Sigmoid colon (tissue), 7 donors: ENCODE data around the gene TRPC1. TPM values are rescaled to one million over a fixed set of nuclear protein-coding genes. Genes with fewer than 3 reads are reported as not detected.

Experiments used
- DNase-seq: peaks from one replicate; pipeline ENCODE4 v3.0.0-alpha.2; 2019
- H3K27ac ChIP-seq, 4 donors: fragments of 200-600 bp; sonication (generic); one replicate each; pipeline ENCODE4 v1.5.1; 2016 to 2019; ENCODE audit warnings: mild to moderate bottlenecking in 1 of 4
- H3K27me3 ChIP-seq, 3 donors: fragments of 200-600 bp; sonication (generic); one replicate each; pipeline ENCODE4 v1.5.1; 2019; ENCODE audit warnings: mild to moderate bottlenecking in 1 of 3
- H3K36me3 ChIP-seq, 4 donors: fragments of 200-600 bp; sonication (generic); one replicate each; pipeline ENCODE4 v1.5.1; 2016 to 2019
- H3K4me1 ChIP-seq, 4 donors: fragments of 200-600 bp; sonication (generic); one replicate each; pipeline ENCODE4 v1.5.1; 2017 to 2019
- H3K4me3 ChIP-seq, 4 donors: fragments of 200-600 bp; sonication (generic); one replicate each; pipeline ENCODE4 v1.5.1; 2017 to 2019; ENCODE audit warnings: mild to moderate bottlenecking in 2 of 4, moderate library complexity in 1 of 4
- H3K9me3 ChIP-seq, 4 donors: fragments of 200-600 bp in 3 of 4; sonication (generic) in 3 of 4; one replicate each; pipeline versions ENCODE4 v1.5.1 to v1.6.1; 2013 to 2019
- CTCF ChIP-seq, 4 experiments: fragments of 450-650 bp in 3 of 4; fragments of 200-600 bp in 1 of 4; IDR thresholded peaks; one replicate each; pipeline ENCODE4 v1.5.1; 2016 to 2019; ENCODE audit warnings: antibody characterized with exemption in 4 of 4, mild to moderate bottlenecking in 3 of 4, moderate library complexity in 2 of 4
- EP300 ChIP-seq, 4 donors: sonication (generic); formaldehyde crosslinking; IDR thresholded peaks; one replicate each; pipeline ENCODE4 v1.6.1; 2017; ENCODE audit warnings: antibody characterized with exemption in 4 of 4
- POLR2A ChIP-seq, 2 donors: fragments of 450-650 bp; IDR thresholded peaks; one replicate each; pipeline ENCODE4 v1.6.1; 2016; ENCODE audit warnings: antibody characterized with exemption in 2 of 2, mild to moderate bottlenecking in 2 of 2, moderate library complexity in 2 of 2
- POLR2AphosphoS5 ChIP-seq, 4 donors: sonication (generic); formaldehyde crosslinking; IDR thresholded peaks; one replicate each; pipeline ENCODE4 v1.6.1; 2017; ENCODE audit warnings: antibody characterized with exemption in 4 of 4
- WGBS, 2 donors: extraction: QIAGEN DNeasy Blood & Tissue Kit; methylation state at CpG; one replicate each; pipeline ENCODE4 v1.1.7; 2013; 5-methylcytosine and 5-hydroxymethylcytosine counted together
- intact Hi-C: fragments of 100-400 bp; cut with DNase I; formaldehyde crosslinking; loops from one replicate; pipeline ENCODE4 v1.15.1; 2023
- polyA plus RNA-seq, 3 donors: library from polyadenylated mRNA; stranded (reverse); fragments of 200-250 nt; gene quantifications; one replicate each; pipeline ENCODE4 v1.2.3, GENCODE V29; 2013
- total RNA-seq, 4 donors: library from RNA; depleted of rRNA; stranded (reverse); fragments of >200 nt; gene quantifications; one replicate each; pipeline ENCODE4 v1.1.0, GENCODE V29; 2016
- donor health status: healthy with polysubstance abuse.
- donor health status: Bipolar disorder and iron deficiency.
- donor health status: healthy.

The TRPC1 gene
- total and polyA plus RNA-seq, 7 donors: 1.1 to 31.0 (median 21.6) TPM; not detected in 1

GRCh38 chr3:142724682-142725356 is 985 bp downstream of the TRPC1 start:
- WGBS, 2 donors: 4 to 9% methylated on average over 35 of the region's 35 CpGs
- no peaks in the 10 kb centered on the region for H3K27me3 ChIP-seq
- DNase-seq: peak; percentile 71
- intact Hi-C loops: loop anchor here (2.0 to 5.0 kb wide), 4 partner anchors 128 to 278 kb away; partner anchors contain the start of genes ATR, PLS1, U2SURP and XRN1
- peak overlapping the region; percentile 81 to 99 (median 84) for H3K4me3 ChIP-seq
- peak overlapping the region; percentile 91 to 95 (median 92) for H3K27ac ChIP-seq
- H3K9me3 ChIP-seq: no peaks in the 10 kb centered on the region
- TF ChIP-seq POLR2A (IDR thresholded peaks at IDR 0.05): no peak
- TF ChIP-seq POLR2AphosphoS5 (IDR thresholded peaks at IDR 0.05): peak in 2 of 4 donors; percentile 2 to 21
- peaks cover 0 to 18% (median 5%) of the 10 kb centered on the region in 4 donors for H3K4me1 ChIP-seq
- no peaks in the 10 kb centered on the region for H3K36me3 ChIP-seq

GRCh38 chr3:142725357-142725739 is 1.5 kb downstream of the TRPC1 start:
- Histone ChIP-seq H3K9me3 (no peaks in the 10 kb centered on the region), H3K27me3 (no peaks in the 10 kb centered on the region), H3K4me1 (peaks cover 0 to 18% (median 5%) of the 10 kb centered on the region in 4 donors), H3K27ac (peak overlapping the region in 3 of 4 donors; percentile 91 to 94 (median 91)), H3K36me3 (no peaks in the 10 kb centered on the region), H3K4me3 (peak overlapping the region; percentile 81 to 99 (median 84))
- no peak for DNase-seq
- TF ChIP-seq CTCF (IDR thresholded peaks at IDR 0.05) (no peak), EP300 (IDR thresholded peaks at IDR 0.05) (no peak)
- WGBS, 2 donors: 40 to 68% methylated on average over 5 of the region's 5 CpGs
- intact Hi-C loops: loop anchor here (2.0 kb wide), 1 partner anchor 147 kb away; the partner anchor contains the start of gene ATR

- intact Hi-C loops: no loop called here
- H3K27me3 ChIP-seq: no peaks in the 10 kb centered on the region
- no peaks in the 10 kb centered on the region for H3K36me3 ChIP-seq
- H3K4me3 ChIP-seq: no peak overlapping the region
- DNase-seq: no peak
- H3K9me3 ChIP-seq: no peaks in the 10 kb centered on the region
- TF ChIP-seq POLR2AphosphoS5 (IDR thresholded peaks at IDR 0.05) (no peak), EP300 (IDR thresholded peaks at IDR 0.05) (no peak), POLR2A (IDR thresholded peaks at IDR 0.05) (no peak), CTCF (IDR thresholded peaks at IDR 0.05) (no peak)
- peaks cover 0 to 18% (median 5%) of the 10 kb centered on the region in 4 donors for H3K4me1 ChIP-seq
- H3K27ac ChIP-seq: no peak overlapping the region
- WGBS, 2 donors: 44 to 72% methylated on average over 1 of the region's 1 CpG
These were observed 2.2 kb downstream of the TRPC1 start for GRCh38 chr3:142726017-142726416.

GRCh38 chr3:142732066-142732465 is 8.2 kb downstream of the TRPC1 start:
- H3K27me3 ChIP-seq: no peaks in the 10 kb centered on the region
- no peaks in the 10 kb centered on the region for H3K36me3 ChIP-seq
- H3K4me3 ChIP-seq: no peak overlapping the region
- TF ChIP-seq POLR2A (IDR thresholded peaks at IDR 0.05) (no peak), CTCF (IDR thresholded peaks at IDR 0.05) (no peak), POLR2AphosphoS5 (IDR thresholded peaks at IDR 0.05) (no peak), EP300 (IDR thresholded peaks at IDR 0.05) (no peak)
- no peaks in the 10 kb centered on the region for H3K4me1 ChIP-seq
- 91 to 94% methylated on average over 3 of the region's 3 CpGs for WGBS, 2 donors
- intact Hi-C loops: no loop called here
- no peak for DNase-seq
- no peak overlapping the region for H3K27ac ChIP-seq
- no peaks in the 10 kb centered on the region for H3K9me3 ChIP-seq

- Histone ChIP-seq H3K9me3 (no peaks in the 10 kb centered on the region), H3K27ac (no peak overlapping the region), H3K4me1 (no peaks in the 10 kb centered on the region), H3K27me3 (no peaks in the 10 kb centered on the region), H3K36me3 (no peaks in the 10 kb centered on the region), H3K4me3 (no peak overlapping the region)
- WGBS, 2 donors: 96 to 99% methylated on average over 2 of the region's 2 CpGs
- no peak for TF ChIP-seq CTCF (IDR thresholded peaks at IDR 0.05)
- intact Hi-C loops: no loop called here
- DNase-seq: no peak
These were observed 11.0 kb downstream of the TRPC1 start for GRCh38 chr3:142734834-142735233.
